K562 (cell line): Measurements from ENCODE around the gene LAPTM5. TPM values are rescaled to one million over a fixed set of nuclear protein-coding genes. Genes with fewer than 3 reads are reported as not detected.

ENCODE experiments used
- ATAC-seq: fragments of 200-7000 bp; cut with Tn5 transposase; 3 replicates; pipeline ENCODE4 v1.9.1; 2020; ENCODE audit warnings: moderate library complexity
- BruUV-seq: library from RNA; stranded (reverse); fragments of 400-500 nt; replicated peaks from 2 replicates; lab custom pipeline; 2021; lab: Mats Ljungman, UMichigan
- CTCF ChIA-PET: fragments of 300-600 bp; formaldehyde crosslinking; extraction: SDS; loops from one replicate; lab custom pipeline; 2021; ENCODE audit warnings: low intra/inter-chr PET ratio; lab: Yijun Ruan, JAX
- POLR2A ChIA-PET: fragments of 300-600, 350-650 bp; sonication (Branson Sonifier 250); formaldehyde crosslinking; extraction: SDS; loops from one replicate; lab custom pipeline; 2021; ENCODE audit warnings: antibody characterized with exemption, inconsistent platforms; lab: Yijun Ruan, JAX
- DNase-seq, 4 experiments: peaks; one replicate each; pipeline versions ENCODE4 v3.0.0 to v3.0.0-alpha.2; 2011 to 2018; ENCODE audit warnings: low spot score in 3 of 4, mixed read lengths in 3 of 4; ENCODE audit errors: extremely low read depth in 1 of 4
- FAIRE-seq: peaks from 2 replicates; lab custom pipeline; 2011; peaks lifted over from hg19 to GRCh38; lab: Jason Lieb, UNC
- H2AFZ ChIP-seq: 2 replicates; pipeline ENCODE4 v1.6.0; 2011; ENCODE audit warnings: low read depth, low read length, control low read depth, inconsistent platforms
- H3K27ac ChIP-seq: fragments of 200-600 bp; 3 replicates; pipeline ENCODE4 v1.8.0; 2011; ENCODE audit warnings: low read depth, mild to moderate bottlenecking, control low read depth, inconsistent platforms, low read length, moderate library complexity, mixed read lengths; ENCODE audit errors: extremely low read depth
- H3K27me3 ChIP-seq, 2 experiments: fragments of 300-600 bp in 1 of 2; 2 replicates in 1 of 2; 3 replicates in 1 of 2; pipeline versions ENCODE4 v1.6.0 to v1.8.0; 2011; ENCODE audit warnings: inconsistent platforms in 2 of 2, low read length in 2 of 2, mild to moderate bottlenecking in 1 of 2, mixed read lengths in 1 of 2, moderate library complexity in 1 of 2; ENCODE audit not compliant: control insufficient read depth in 2 of 2, insufficient read depth in 2 of 2
- H3K36me3 ChIP-seq: fragments of 300-600 bp; 3 replicates; pipeline ENCODE4 v1.8.0; 2011; ENCODE audit warnings: mild to moderate bottlenecking, low read length, inconsistent platforms; ENCODE audit not compliant: control insufficient read depth, insufficient read depth
- H3K4me1 ChIP-seq, 2 experiments: fragments of 200-600 bp in 1 of 2; replicated peaks in 1 of 2; 2 replicates in 1 of 2; 3 replicates in 1 of 2; pipeline versions ENCODE4 v1.5.1 to v1.8.0; 2011; ENCODE audit warnings: inconsistent platforms in 2 of 2, low read length in 2 of 2, mild to moderate bottlenecking in 1 of 2, mixed read lengths in 1 of 2, moderate library complexity in 1 of 2; ENCODE audit not compliant: control insufficient read depth in 2 of 2, insufficient read depth in 2 of 2
- H3K4me2 ChIP-seq: 2 replicates; pipeline ENCODE4 v1.6.1; 2011; ENCODE audit warnings: low read length, control low read depth, inconsistent platforms, mixed read lengths; ENCODE audit not compliant: insufficient read depth
- H3K4me3 ChIP-seq: fragments of 200-600 bp; sonication (generic), shearing (Covaris generic); 2 replicates; pipeline ENCODE4 v1.5.1; 2016; ENCODE audit warnings: control low read depth, inconsistent platforms
- H3K79me2 ChIP-seq: fragments of 200-600 bp; 3 replicates; pipeline ENCODE4 v1.8.0; 2011; ENCODE audit warnings: low read length, inconsistent platforms; ENCODE audit not compliant: control insufficient read depth, insufficient read depth
- H3K9ac ChIP-seq, 2 experiments: 2 replicates each; pipeline versions ENCODE4 v1.6.0 to v1.6.1; 2011; ENCODE audit warnings: low read depth in 2 of 2, low read length in 2 of 2, control low read depth in 1 of 2, inconsistent platforms in 1 of 2, mild to moderate bottlenecking in 1 of 2, mixed read lengths in 1 of 2; ENCODE audit not compliant: insufficient read depth in 1 of 2
- H3K9me1 ChIP-seq: one replicate; pipeline ENCODE4 v1.6.0; 2011; ENCODE audit warnings: inconsistent platforms, mild to moderate bottlenecking, low read length, moderate library complexity; ENCODE audit not compliant: control insufficient read depth, insufficient read depth
- H3K9me3 ChIP-seq: replicated peaks from 2 replicates; pipeline ENCODE4 v1.5.1; 2011; ENCODE audit warnings: low read depth, low read length, inconsistent platforms; ENCODE audit not compliant: control insufficient read depth, insufficient read depth
- H4K20me1 ChIP-seq: replicated peaks from 2 replicates; pipeline ENCODE4 v1.6.1; 2011; ENCODE audit warnings: low read length, inconsistent platforms, mixed read lengths; ENCODE audit not compliant: control insufficient read depth, insufficient read depth
- ARHGAP35 ChIP-seq: fragments of 450-650 bp; IDR thresholded peaks from 2 replicates; pipeline ENCODE4 v1.6.1; 2018; ENCODE audit not compliant: partially characterized antibody
- CREB3L1 ChIP-seq: fragments of 450-650 bp; IDR thresholded peaks from 2 replicates; pipeline ENCODE4 v1.6.1; 2014; ENCODE audit warnings: low read depth, mild to moderate bottlenecking, moderate library complexity, borderline replicate concordance
- ELF4 ChIP-seq: fragments of 450-650 bp; formaldehyde crosslinking; IDR thresholded peaks from 2 replicates; pipeline ENCODE4 v1.4.0; 2022; ENCODE audit warnings: missing genetic modification characterization
- ID3 ChIP-seq, 2 experiments: fragments of 250-450 bp in 1 of 2; fragments of 450-650 bp in 1 of 2; sonication (Bioruptor Pico) in 1 of 2; IDR thresholded peaks; 2 replicates each; pipeline versions ENCODE4 v1.6.1 to v1.8.0; 2016 to 2021; ENCODE audit warnings: mild to moderate bottlenecking in 2 of 2, moderate library complexity in 2 of 2, missing compliant biosample characterization in 1 of 2, missing genetic modification characterization in 1 of 2
- ILF3 ChIP-seq: fragments of 450-650 bp; IDR thresholded peaks from 2 replicates; pipeline ENCODE4 v1.6.1; 2018; ENCODE audit warnings: antibody characterized with exemption, mild to moderate bottlenecking, moderate library complexity, borderline replicate concordance
- KLF10 ChIP-seq: fragments of 250-450 bp; sonication (Bioruptor Pico); IDR thresholded peaks from 2 replicates; pipeline ENCODE4 v1.6.1; 2021; ENCODE audit warnings: matching md5 sums
- KLF16 ChIP-seq: IDR thresholded peaks from 2 replicates; pipeline ENCODE4 v1.6.1; 2016; ENCODE audit warnings: antibody characterized with exemption
- PHF21A ChIP-seq: fragments of 450-650 bp; IDR thresholded peaks from 2 replicates; pipeline ENCODE4 v1.6.1; 2017; ENCODE audit warnings: low read depth, borderline replicate concordance
- SREBF2 ChIP-seq: sonication (generic); formaldehyde crosslinking; IDR thresholded peaks from 2 replicates; pipeline ENCODE4 v1.4.0; 2020; ENCODE audit warnings: mild to moderate bottlenecking, missing genetic modification reagents
- TCF3 ChIP-seq: sonication (generic); formaldehyde crosslinking; IDR thresholded peaks from 2 replicates; pipeline ENCODE4 v1.4.0; 2020; ENCODE audit warnings: mild to moderate bottlenecking, missing genetic modification reagents
- TCFL5 ChIP-seq: fragments of 250-450 bp; sonication (Bioruptor Pico); conservative IDR thresholded peaks from 2 replicates; pipeline ENCODE4 v1.6.1; 2021; ENCODE audit warnings: mild to moderate bottlenecking, moderate library complexity, matching md5 sums
- THAP7 ChIP-seq: fragments of 250-450 bp; sonication (Bioruptor Pico); IDR thresholded peaks from 2 replicates; pipeline ENCODE4 v1.5.0; 2021
- ZBTB1 ChIP-seq: sonication (generic); formaldehyde crosslinking; IDR thresholded peaks from 2 replicates; pipeline ENCODE4 v1.8.1; 2023; ENCODE audit warnings: missing genetic modification reagents, low read depth, mild to moderate bottlenecking, borderline replicate concordance
- ZFP30 ChIP-seq: fragments of 250-450 bp; sonication (Bioruptor Pico); IDR thresholded peaks from 2 replicates; pipeline ENCODE4 v1.8.0; 2022; ENCODE audit warnings: moderate library complexity, mild to moderate bottlenecking, inconsistent platforms, borderline replicate concordance
- ZNF134 ChIP-seq: fragments of 250-450 bp; sonication (Bioruptor Pico); conservative IDR thresholded peaks from 2 replicates; pipeline ENCODE4 v1.4.0; 2020
- WGBS: fragments of 100-300 bp; shearing (Covaris generic); methylation state at CpG from one replicate; pipeline ENCODE4 v1.1.6; 2016; ENCODE audit warnings: low coverage, mixed read lengths; ENCODE audit not compliant: insufficient coverage; ENCODE audit errors: missing lambda C conversion rate; 5-methylcytosine and 5-hydroxymethylcytosine counted together
- in situ Hi-C: fragments of 300-500 bp; cut with MboI; formaldehyde crosslinking; loops from 4 replicates; pipeline ENCODE4 v1.15.0; 2018; ENCODE audit warnings: inconsistent platforms, mixed read lengths
- intact Hi-C: fragments of 100-400 bp; cut with micrococcal nuclease; formaldehyde crosslinking; loops from 2 replicates; pipeline ENCODE4 v1.14.2; 2022
- polyA plus RNA-seq, 8 experiments: library from polyadenylated mRNA; depleted of rRNA in 4 of 8; stranded (reverse) in 5 of 8; unstranded in 3 of 8; fragments of >200 nt; fragmentation: Nextera tagmentation in 2 of 8; fragmentation: Illumina TruSeq in 1 of 8; extraction: Ambion mirVana in 2 of 8; extraction: Trizol in 1 of 8; gene quantifications; 2 replicates each; pipeline versions ENCODE4 v1.2.1 to v1.2.3, GENCODE V29; 2011 to 2014; ENCODE audit warnings: inconsistent platforms in 1 of 8, missing spikeins in 1 of 8
- total RNA-seq, 7 experiments: library from RNA; depleted of rRNA in 6 of 7; stranded (reverse); fragments of >200 nt in 6 of 7; fragmentation: Illumina TruSeq in 2 of 7; extraction: Trizol in 2 of 7; gene quantifications; 2 replicates each; pipeline versions ENCODE4 v1.2.1 to v1.2.3, GENCODE V29; 2011 to 2021; ENCODE audit warnings: low replicate concordance in 1 of 7
- TF ChIP-seq, protein P1 (sequence below): fragments of 450-650 bp; formaldehyde crosslinking; IDR thresholded peaks from 2 replicates; pipeline ENCODE4 v1.4.0; 2022; ENCODE audit warnings: missing genetic modification characterization
- TF ChIP-seq, protein P2 (sequence below): IDR thresholded peaks from 2 replicates; pipeline ENCODE4 v1.6.1; 2012; ENCODE audit warnings: low read depth, low read length, improper control_type of control experiment, borderline replicate concordance

LAPTM5 gene
- total and polyA plus RNA-seq, 9 of the 15 experiments (the other 6 are each of a cell fraction or from before 2014, with no cell fraction given), result 2.4 to 47.3 (median 20.3) TPM

- Histone ChIP-seq H3K36me3 (no peaks in the 10 kb centered on the region), H2AFZ (no peak overlapping the region), H3K79me2 (no peaks in the 10 kb centered on the region), H4K20me1 (0 out of 2 replicates have a peak, but pooled peaks cover 7% of the 10 kb centered on the region), H3K4me1 (peaks cover 0 to 6% of the 10 kb centered on the region in 2 experiments; a peak in 4 of 5 replicates), H3K27me3 (peaks cover 8 to 26% of the 10 kb centered on the region in 2 experiments; a peak in 3 of 5 replicates), H3K4me2 (no peak overlapping the region), H3K4me3 (no peak overlapping the region), H3K9me1 (no peaks in the 10 kb centered on the region), H3K27ac (no peak overlapping the region), H3K9me3 (no peaks in the 10 kb centered on the region), H3K9ac (no peak overlapping the region)
- CTCF ChIA-PET, result no interaction called here
- BruUV-seq, result no TSS peak
- 0% methylated on average over 1 of the region's 1 CpG for WGBS
- POLR2A ChIA-PET, result no interaction called here
- in situ Hi-C loops (loop anchor here (10.0 kb wide), 1 partner anchor 1475 kb away; no protein-coding TSS in a partner anchor), intact Hi-C loops (loop anchor here (10.0 kb wide), 3 partner anchors 1005 to 1325 kb away; no protein-coding TSS in a partner anchor)
- no peak for DNase-seq
- no peak for FAIRE-seq
- ATAC-seq, result no peak
- TF ChIP-seq ID3 (CRISPR knock-in tag; IDR thresholded peaks at IDR 0.05) (no peak), ID3 (tag; IDR thresholded peaks at IDR 0.05) (no peak), THAP7 (CRISPR knock-in tag) (no peak), ZBTB1 (CRISPR knock-in tag) (no peak), ELF4 (peak; percentile 56; the same call in 1 of the 2 replicates), KLF16 (no peak), ILF3 (no peak), TCF3 (no peak), ZNF134 (CRISPR knock-in tag) (no peak), CREB3L1 (no peak), SREBF2 (no peak), ARHGAP35 (no peak), PHF21A (no peak), TCFL5 (CRISPR knock-in tag) (no peak), ZFP30 (CRISPR knock-in tag) (no peak), KLF10 (CRISPR knock-in tag) (no peak)
- TF ChIP-seq, protein P1, sequence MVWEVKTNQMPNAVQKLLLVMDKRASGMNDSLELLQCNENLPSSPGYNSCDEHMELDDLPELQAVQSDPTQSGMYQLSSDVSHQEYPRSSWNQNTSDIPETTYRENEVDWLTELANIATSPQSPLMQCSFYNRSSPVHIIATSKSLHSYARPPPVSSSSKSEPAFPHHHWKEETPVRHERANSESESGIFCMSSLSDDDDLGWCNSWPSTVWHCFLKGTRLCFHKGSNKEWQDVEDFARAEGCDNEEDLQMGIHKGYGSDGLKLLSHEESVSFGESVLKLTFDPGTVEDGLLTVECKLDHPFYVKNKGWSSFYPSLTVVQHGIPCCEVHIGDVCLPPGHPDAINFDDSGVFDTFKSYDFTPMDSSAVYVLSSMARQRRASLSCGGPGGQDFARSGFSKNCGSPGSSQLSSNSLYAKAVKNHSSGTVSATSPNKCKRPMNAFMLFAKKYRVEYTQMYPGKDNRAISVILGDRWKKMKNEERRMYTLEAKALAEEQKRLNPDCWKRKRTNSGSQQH, result peak; percentile 83; the same call in 1 of the 2 replicates
- TF ChIP-seq, protein P2, sequence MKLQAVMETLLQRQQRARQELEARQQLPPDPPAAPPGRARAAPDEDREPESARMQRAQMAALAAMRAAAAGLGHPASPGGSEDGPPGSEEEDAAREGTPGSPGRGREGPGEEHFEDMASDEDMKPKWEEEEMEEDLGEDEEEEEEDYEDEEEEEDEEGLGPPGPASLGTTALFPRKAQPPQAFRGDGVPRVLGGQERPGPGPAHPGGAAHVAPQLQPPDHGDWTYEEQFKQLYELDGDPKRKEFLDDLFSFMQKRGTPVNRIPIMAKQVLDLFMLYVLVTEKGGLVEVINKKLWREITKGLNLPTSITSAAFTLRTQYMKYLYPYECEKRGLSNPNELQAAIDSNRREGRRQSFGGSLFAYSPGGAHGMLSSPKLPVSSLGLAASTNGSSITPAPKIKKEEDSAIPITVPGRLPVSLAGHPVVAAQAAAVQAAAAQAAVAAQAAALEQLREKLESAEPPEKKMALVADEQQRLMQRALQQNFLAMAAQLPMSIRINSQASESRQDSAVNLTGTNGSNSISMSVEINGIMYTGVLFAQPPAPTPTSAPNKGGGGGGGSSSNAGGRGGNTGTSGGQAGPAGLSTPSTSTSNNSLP, result no peak
These were observed 57.8 kb downstream of the LAPTM5 start for GRCh38 chr1:30699762-30700161.
